ENCODE data around the gene IMPG2. TPM values are rescaled to one million over a fixed set of nuclear protein-coding genes. Genes with fewer than 3 reads are reported as not detected.

The IMPG2 gene
- total RNA-seq, 1 donor from 2014 or later: under 0.01 TPM

DNA sequence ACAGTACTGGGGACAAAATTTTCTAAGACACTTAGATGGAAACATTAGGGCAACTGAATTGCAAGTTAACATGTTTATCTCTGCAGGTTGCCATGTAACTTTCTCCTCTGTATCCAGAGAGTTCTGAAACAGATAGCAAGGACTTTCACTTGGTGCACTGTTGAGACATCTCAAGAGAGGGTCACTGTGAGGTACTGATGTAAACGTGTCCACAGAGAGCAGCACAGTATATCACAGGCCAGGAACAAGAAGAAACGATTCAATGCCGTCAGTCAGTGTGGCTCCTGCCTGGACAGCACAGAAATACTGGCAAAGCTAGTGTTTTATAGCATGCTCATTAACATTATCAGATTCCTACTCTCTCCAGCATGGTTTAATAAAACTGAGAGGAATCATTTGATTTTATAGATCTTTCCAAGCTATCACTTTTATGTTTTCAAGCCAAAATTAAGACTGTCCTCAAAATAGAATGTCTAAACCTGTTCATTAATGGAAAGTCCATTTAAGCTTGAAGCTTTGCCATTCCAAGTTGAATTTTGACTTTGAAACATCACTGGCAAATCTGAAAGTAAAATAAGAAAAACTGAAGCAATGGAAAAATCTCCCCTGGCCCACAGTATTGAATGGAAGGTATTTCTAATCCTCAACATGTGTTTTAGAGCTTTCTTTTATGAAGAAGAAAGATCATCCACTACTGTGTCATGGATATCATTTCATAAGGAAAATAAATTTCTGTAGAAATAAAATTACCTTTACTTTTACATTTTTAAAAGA, 102.7 kb downstream of the IMPG2 start:
- DNase-seq (ENCODE audit: low read depth) (no peak), FAIRE-seq (peak; percentile 62)
- Histone ChIP-seq H3K36me3 (ENCODE audit: control insufficient read depth, insufficient read depth, low read length) (no peaks in the 10 kb centered on the region), H3K27me3 (ENCODE audit: control insufficient read depth, insufficient read depth, low read length) (no peaks in the 10 kb centered on the region), H3K4me3 (ENCODE audit: low read depth, low read length) (no peak overlapping the region)
- TF ChIP-seq, protein P1, sequence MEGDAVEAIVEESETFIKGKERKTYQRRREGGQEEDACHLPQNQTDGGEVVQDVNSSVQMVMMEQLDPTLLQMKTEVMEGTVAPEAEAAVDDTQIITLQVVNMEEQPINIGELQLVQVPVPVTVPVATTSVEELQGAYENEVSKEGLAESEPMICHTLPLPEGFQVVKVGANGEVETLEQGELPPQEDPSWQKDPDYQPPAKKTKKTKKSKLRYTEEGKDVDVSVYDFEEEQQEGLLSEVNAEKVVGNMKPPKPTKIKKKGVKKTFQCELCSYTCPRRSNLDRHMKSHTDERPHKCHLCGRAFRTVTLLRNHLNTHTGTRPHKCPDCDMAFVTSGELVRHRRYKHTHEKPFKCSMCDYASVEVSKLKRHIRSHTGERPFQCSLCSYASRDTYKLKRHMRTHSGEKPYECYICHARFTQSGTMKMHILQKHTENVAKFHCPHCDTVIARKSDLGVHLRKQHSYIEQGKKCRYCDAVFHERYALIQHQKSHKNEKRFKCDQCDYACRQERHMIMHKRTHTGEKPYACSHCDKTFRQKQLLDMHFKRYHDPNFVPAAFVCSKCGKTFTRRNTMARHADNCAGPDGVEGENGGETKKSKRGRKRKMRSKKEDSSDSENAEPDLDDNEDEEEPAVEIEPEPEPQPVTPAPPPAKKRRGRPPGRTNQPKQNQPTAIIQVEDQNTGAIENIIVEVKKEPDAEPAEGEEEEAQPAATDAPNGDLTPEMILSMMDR (IDR thresholded peaks at IDR 0.05; ENCODE audit: insufficient read depth, low read length, severe bottlenecking): no peak

DNA sequence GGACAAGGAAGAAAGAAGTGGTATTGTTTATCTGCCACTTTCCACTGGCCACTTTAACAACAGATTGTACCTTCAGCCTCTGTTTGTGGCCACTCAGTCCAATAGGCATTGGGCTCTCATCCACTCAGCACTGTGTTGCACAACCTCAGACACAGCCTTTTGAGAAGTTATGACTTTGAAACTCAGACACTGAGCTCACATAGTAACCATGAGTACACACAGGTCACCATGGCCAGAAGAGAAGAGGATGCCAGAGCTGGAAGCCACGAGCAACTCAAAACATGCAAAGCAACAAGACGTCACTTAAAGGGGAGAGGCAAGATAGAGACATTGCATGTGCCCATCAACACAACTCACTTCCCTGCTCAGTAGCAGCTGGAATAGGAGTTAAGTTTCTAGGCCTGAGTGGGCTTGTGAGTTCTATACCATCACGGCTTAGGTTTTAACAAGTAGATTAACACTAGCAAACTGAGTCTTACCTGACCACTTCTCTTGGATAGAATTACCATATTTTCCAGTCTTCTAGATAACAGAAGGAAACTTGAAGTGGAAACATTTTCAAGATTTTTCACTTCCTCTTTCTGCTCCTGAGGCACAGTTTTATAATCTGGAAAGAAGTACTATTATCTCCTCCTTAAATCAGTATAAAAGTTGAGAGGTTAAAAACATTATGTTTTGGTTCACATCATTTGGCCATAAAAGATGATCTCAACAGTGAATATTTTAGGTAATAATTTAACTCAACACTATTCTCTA, 103.5 kb downstream of the IMPG2 start:
- DNase-seq (ENCODE audit: low read depth) (peak; percentile 47), FAIRE-seq (peak; percentile 32)
- Histone ChIP-seq H3K27me3 (ENCODE audit: control insufficient read depth, insufficient read depth, low read length) (no peaks in the 10 kb centered on the region), H3K4me3 (ENCODE audit: low read depth, low read length) (no peak overlapping the region), H3K36me3 (ENCODE audit: control insufficient read depth, insufficient read depth, low read length) (no peaks in the 10 kb centered on the region)
- TF ChIP-seq, protein P1 (IDR thresholded peaks at IDR 0.05; ENCODE audit: insufficient read depth, low read length, severe bottlenecking): no peak

DNA sequence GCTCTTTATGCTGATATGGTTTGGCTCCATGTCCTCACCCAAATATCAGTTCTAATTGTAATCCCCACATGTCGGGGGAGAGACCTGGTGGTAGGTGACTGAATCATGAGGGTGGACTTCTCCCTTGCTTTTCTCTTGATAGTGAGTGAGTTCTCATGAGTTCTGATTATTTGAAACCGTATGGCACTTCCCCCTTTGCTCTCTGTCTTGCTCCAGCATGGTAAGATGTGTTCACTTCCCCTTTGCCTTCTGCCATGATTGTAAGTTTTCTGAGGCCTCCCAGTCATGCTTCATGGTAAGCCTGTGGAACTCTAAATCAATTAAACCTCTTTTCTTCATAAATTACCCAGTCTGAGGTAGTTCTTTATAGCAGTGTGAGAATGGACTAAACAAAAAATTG, 107.6 kb downstream of the IMPG2 start:
- DNase-seq (ENCODE audit: low read depth) (no peak), FAIRE-seq (no peak)
- TF ChIP-seq, protein P1 (IDR thresholded peaks at IDR 0.05; ENCODE audit: insufficient read depth, low read length, severe bottlenecking): no peak
- Histone ChIP-seq H3K36me3 (ENCODE audit: control insufficient read depth, insufficient read depth, low read length) (no peaks in the 10 kb centered on the region), H3K4me3 (ENCODE audit: low read depth, low read length) (no peak overlapping the region), H3K27me3 (ENCODE audit: control insufficient read depth, insufficient read depth, low read length) (no peaks in the 10 kb centered on the region)

DNA sequence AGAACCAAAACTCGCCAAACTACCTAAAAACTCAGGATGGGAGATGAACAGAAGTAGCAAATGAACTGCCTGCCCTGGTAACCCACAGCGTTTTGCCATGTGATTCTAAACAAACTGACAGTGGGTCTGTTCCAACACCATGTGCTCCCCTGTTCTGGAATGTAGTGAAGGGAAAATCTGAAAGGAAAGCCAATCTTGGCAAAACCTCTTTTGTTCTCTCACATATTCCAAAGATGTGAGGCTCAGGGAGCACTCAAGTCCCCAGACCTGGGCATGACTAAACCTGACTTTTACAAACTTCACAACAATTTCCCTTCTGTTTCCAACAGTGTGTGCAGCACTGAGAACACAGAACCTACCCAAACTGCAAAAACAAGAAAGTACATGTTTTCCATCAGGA, 116.1 kb downstream of the IMPG2 start:
- no peaks in the 10 kb centered on the region for H3K27me3 ChIP-seq (ENCODE audit: control insufficient read depth, insufficient read depth, low read length)
- no peak overlapping the region for H3K4me3 ChIP-seq (ENCODE audit: low read depth, low read length)
- no peak for FAIRE-seq
- H3K36me3 ChIP-seq (ENCODE audit: control insufficient read depth, insufficient read depth, low read length): no peaks in the 10 kb centered on the region
- DNase-seq (ENCODE audit: low read depth): peak; percentile 50
- TF ChIP-seq, protein P1 (IDR thresholded peaks at IDR 0.05; ENCODE audit: insufficient read depth, low read length, severe bottlenecking): no peak

DNA sequence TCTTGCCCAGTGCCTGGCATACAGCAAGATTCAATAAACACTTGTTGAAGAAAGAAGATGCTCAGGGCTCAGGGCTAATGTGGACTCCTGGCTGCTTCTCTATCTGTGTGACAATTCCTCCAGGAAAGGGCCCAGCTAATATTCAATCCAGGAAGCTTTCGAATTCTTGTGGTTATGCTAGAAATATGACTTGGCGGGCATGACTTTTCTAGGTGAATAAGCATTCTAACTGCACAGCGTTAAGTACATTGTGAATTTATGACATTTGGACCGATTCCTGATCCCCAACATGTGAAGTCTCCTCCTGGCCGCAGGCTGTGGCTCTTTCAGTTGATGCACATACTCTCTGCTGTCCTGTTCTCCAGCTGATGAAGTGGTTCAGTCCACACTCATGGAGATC, 117.0 kb downstream of the IMPG2 start:
- peak; percentile 37 for DNase-seq (ENCODE audit: low read depth)
- no peaks in the 10 kb centered on the region for H3K36me3 ChIP-seq (ENCODE audit: control insufficient read depth, insufficient read depth, low read length)
- no peak overlapping the region for H3K4me3 ChIP-seq (ENCODE audit: low read depth, low read length)
- TF ChIP-seq, protein P1 (IDR thresholded peaks at IDR 0.05; ENCODE audit: insufficient read depth, low read length, severe bottlenecking): no peak
- no peaks in the 10 kb centered on the region for H3K27me3 ChIP-seq (ENCODE audit: control insufficient read depth, insufficient read depth, low read length)
- FAIRE-seq: no peak
